HG02759 (cell line): ENCODE measurements around the gene ATP5PD.
A peak's percentile ranks its signal among the peaks of the same experiment; 100 is the strongest.

Experiments
- ATAC-seq: cut with Tn5 transposase; IDR thresholded peaks from one replicate; pipeline ENCODE4 v1.9.1; 2021; ENCODE audit warnings: mild to moderate bottlenecking, moderate library complexity; ENCODE audit not compliant: unreplicated experiment

ATP5PD gene

DNA sequence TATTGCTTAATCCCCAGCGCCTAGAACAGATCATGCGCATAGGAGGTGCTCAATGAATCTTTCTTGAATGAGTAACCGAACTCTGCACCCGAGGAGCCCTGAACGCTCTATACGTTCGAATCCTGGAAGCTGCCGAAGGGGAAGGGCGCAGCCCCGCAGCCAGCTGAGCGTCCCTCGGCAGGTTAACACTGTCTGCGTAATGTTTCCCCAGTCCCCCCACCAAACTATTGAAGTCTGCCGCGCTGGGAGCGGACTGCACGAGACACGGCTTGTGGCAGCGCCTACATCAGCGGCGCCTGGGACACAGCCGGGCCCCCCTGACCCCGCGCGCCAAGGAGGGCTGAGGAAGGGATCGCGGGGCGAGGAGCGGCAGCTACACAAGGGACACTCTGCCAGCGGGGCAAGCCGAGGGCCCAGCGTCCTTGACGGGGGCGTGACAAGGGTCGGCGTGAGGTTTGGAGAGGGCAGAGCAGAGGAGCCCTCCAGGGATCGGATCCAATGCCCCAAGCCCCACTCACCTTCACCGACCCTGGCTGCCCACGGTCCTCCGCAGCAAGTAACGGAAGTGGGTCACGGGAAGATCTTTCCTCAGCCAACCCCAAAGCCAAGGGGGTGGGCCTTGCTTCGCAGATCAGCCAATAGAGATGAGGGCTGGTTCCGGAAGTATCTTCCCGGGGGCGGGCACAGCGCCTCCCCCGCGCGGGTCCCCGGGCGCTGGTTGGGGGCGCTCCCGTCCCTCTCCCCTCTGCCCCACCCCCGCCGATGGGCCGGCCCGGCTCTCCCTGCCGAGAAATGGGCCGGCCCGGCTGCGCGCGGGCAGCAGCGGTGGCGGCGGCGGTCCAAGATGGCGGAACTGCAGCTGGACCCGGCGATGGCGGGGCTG is at the start of gene ATP5PD, which contains the start of gene KCTD2:
TSS of gene ATP5PD (minus strand) at position 563 of the 883 bp plus-strand sequence. CDS start 4,319 bp downstream, outside the sequence.
TSS of gene KCTD2 (plus strand) at position 819 of the 883 bp plus-strand sequence. CDS start at position 845, 26 bp downstream.
- peak; percentile 90 for ATAC-seq

GRCh38 chr17:75096082-75096625 is 49.4 kb upstream of the ATP5PD start:
- ATAC-seq, result no peak

GRCh38 chr17:75094871-75095399 is 48.2 kb upstream of the ATP5PD start:
- ATAC-seq, result no peak

GRCh38 chr17:75093548-75094158 is 46.9 kb upstream of the ATP5PD start:
- no peak for ATAC-seq

DNA sequence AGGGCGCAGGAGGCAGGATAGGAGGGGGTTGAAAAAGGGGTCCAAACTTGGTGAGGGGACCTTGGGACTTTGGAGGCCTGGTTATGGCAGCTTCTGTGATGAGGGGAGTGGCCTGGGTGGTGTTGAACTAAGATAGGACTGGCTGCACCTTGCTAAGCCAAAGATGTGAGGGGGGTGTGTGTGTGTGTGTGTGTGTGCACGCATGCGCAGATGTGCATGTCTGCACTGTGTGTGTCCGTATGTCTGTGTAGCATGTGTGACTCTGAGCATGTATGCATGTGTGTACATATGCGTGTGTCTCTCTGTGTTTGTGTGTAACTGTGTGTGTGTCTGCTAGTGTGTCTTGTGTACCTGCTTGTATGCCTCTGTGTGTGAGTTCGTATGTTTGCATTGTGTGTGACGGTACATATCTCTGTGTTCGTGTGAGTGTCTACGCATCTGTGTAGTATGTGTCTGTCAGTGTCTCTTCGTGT is 45.1 kb upstream of the ATP5PD start:
- ATAC-seq, result no peak

DNA sequence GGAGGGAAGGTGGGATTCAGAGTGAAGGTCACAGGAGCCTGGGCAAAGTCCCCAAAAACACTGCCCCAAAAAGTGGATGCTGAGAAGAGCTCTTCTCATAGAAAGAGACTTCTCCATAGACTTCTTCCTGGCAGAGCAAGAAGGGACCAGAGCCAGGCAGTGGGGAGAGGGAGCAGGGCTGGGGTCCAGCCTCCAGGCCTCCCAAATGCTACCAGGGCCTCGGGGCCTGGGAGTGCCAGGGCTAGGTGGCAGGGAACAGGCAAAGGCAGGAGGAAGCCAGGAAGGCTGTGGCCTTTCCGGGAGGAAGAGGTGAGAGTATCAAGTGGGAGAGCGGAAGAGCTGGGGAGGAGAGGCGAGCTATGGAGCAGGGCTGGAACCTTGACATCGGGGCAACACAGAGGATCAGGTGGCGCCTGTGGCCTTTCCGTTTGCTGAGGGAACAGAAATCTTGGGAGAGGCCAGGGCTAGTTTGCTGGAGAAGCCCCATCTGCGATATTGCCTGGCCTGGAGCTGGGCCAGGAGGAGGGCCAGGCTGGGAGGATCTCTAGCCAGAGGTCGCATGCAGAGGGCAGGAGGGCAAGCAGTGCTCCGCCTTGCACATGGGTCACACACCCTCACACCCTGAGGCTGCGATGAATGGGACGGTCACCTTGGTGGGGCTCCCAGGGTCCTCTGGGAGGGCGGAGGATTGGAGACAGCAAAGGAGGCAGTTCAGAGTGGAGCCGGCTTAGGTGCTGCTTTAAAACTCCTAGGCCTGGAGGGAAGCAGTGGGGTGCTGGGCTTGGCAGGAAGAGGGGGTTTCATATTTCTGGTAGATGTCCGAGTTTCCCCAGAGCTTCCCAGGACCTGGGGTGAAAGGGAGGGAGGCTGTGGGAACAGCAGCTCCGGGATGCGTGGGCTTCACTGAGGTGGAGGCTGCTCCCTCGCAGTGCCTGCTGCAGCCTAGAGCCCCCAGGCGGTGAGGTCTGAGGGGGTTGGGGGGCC is 44.4 kb upstream of the ATP5PD start:
- ATAC-seq, result no peak

DNA sequence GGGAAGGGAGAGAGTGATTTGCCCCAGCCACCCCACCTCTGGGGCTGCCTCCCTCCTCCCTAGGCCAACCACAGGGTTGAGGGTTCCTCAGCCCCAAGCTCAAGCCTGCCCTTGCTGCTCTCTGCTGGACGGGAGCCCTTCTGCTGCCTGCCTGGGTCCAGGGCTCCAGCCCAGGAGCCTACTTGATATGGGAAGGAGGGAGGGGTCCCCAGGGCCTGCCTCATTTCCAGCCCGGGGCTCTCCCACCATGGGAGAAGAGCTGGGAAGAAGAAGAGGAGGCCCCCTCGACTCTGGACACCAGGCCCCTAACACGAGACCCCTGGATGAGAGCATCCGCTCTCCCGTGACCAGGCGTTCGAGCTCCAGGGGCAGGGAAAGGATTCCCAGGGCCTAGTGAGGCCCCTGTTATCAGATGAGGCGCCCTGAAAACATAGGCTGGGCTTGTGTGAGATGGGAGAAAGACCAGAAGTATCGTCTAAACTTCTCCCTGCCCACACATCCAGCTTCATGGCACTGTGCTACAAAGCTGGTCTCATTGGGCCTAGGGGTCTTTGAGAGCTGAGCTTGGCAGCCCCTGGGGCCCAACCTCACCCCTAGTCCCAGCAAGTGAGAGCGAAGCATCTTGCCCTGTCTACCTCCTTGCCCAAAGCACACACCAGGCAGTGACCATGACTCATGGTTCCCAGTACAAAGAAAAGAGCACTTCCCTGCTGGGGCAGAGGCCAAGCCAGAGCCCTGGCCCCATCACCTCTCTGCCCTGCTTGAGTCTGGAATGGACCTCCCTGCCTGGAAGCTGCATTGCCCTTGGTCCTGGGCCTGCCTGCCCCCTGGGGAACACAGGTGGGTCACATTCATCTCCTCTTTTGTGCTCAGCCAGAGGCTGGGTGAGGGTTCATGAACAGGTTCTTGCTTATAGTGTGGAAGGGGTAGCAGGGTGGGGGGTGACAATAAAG is 42.0 kb upstream of the ATP5PD start:
- no peak for ATAC-seq

DNA sequence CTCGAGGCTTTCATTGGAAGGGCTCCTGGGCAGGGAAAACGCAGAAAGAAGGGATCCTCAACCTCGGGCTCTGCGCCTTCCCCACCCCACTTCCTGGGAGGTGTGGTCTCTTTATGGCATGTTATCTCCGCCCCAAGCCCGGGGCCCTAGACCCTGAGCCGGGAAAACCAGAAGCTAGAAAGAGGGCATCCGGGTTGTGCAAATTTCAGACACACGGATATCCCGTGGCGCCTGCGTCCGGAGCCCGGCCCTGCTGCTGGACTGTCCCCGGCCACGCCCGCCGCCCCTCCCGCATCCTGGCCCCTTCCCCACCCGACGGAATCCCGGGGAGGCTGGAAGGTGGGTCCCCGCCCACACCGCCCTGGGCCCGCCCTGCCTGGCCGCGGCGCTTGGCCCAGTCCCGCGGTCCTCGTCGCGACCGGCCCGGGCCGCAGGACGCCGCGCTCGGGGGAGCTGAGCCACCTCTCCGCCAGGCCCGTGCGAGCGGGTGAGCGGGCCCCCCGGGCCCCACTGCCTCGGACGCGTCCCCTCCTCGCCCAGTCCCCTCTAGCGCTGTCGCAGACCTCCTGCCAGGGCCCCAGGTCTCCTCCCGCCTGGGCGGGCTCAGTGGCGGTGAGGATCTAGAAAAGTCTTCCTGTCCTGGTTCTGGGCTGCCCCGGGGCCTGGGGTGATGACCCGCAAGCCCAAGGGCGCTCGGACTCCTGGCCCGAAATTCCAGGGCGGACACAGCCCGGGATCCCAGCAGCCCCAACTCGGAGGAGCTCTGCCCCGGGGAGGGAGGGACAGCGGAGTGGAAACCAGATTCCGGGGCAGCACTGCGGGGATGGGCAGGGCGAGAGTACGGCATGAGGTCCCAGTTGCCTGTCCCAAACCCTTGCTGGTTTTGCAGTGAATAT is 41.0 kb upstream of the ATP5PD start, which contains the start of gene SLC16A5:
TSS of gene SLC16A5 (plus strand) at position 397 of the 896 bp plus-strand sequence. CDS start 5,683 bp downstream, outside the sequence.
- peak; percentile 66 for ATAC-seq

DNA sequence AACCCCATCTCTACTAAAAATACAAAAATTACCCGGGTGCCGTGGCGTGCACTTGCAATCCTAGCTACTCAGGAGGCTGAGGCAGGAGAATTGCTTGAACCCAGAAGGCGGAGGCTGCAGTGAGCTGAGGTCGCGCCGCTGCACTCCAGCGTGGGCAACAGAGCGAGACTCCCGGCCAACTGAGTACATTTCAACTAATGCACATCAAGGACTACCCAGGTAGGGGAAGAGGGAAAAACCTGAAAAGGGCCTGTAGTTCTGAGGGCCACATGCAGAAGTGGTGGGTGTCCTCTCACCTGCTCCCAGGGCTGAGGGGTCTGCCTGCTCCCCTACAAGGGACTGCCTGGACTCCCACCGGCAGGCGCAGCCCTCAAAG is 40.4 kb upstream of the ATP5PD start:
- no peak for ATAC-seq

- no peak for ATAC-seq
Observed at GRCh38 chr17:75086496-75087181, 39.9 kb upstream of the ATP5PD start.

GRCh38 chr17:75084039-75084660 is 37.4 kb upstream of the ATP5PD start:
- ATAC-seq, result no peak

- ATAC-seq, result no peak
Observed at GRCh38 chr17:75082683-75083082, 35.9 kb upstream of the ATP5PD start.

- no peak for ATAC-seq
Observed at GRCh38 chr17:75081611-75082540, 35.1 kb upstream of the ATP5PD start.

- no peak for ATAC-seq
Observed at GRCh38 chr17:75079023-75079373, 32.2 kb upstream of the ATP5PD start.

DNA sequence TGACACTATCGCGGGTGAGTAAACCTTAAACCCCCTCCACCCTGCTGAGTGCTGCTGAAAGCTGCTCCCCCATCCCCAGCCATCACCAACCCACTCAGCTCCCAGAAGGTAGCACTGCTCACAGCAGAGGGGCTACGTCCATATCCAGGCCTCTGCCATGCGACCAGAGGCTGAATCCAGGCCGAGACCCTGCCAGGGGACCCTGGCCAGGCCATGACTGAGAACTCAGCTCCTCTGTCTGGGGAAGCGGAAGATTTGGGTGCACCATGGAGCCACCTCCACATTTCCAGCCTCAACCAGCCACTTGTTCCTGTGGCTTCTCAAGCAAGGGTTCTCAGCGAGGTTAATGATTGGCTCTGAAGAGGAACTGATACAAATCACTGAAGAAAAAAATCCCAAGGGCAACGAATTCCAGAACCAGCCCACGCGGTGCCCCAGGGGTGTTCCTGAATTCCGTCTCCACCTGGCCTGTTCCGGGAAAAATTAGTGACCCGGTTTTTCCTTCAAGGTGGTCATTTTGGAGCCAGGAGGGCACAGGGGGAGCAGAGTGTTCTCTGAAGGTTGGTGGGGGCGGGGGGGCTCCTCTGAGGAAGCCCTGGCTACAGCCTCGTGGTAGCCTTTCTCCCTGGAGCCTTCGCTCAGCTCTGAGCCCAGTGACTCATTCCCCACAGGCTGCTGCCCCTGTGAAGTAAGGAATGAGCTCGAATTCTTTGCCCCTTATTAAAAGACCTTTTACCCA is 31.7 kb upstream of the ATP5PD start:
- ATAC-seq, result peak; percentile 45
